Measurements from ENCODE around the gene ZNF467. TPM values are rescaled to one million over a fixed set of nuclear protein-coding genes. Genes with fewer than 3 reads are reported as not detected.
A peak's percentile ranks its signal among the peaks of the same experiment; 100 is the strongest.

ZNF467 gene
- total RNA-seq, 1 donor from 2014 or later = 2.3 TPM

GRCh38 chr7:149727053-149727898 lies 46.1 kb downstream of the ZNF467 start:
- TF ChIP-seq CTCF (conservative IDR thresholded peaks at IDR 0.05) = no peak
- no peaks in the 10 kb centered on the region for H3K4me1 Mint-ChIP-seq
- H3K36me3 Mint-ChIP-seq (ENCODE audit: low read depth) = peaks cover 3% of the 10 kb centered on the region
- no peak for DNase-seq (ENCODE audit: low read depth, low spot score)
- no peaks in the 10 kb centered on the region for H3K27me3 Mint-ChIP-seq (ENCODE audit: low read depth)
- no peaks in the 10 kb centered on the region for H3K9me3 Mint-ChIP-seq
- peak overlapping the region; percentile 84 for H3K27ac Mint-ChIP-seq (ENCODE audit: unreplicated experiment)
- H3K4me3 Mint-ChIP-seq = no peak overlapping the region

GRCh38 chr7:149725916-149726315 lies 47.5 kb downstream of the ZNF467 start:
- Mint-ChIP-seq H3K27me3 (ENCODE audit: low read depth) (no peaks in the 10 kb centered on the region), H3K27ac (ENCODE audit: unreplicated experiment) (no peak overlapping the region)

GRCh38 chr7:149725426-149725821 lies 48.0 kb downstream of the ZNF467 start:
- Mint-ChIP-seq H3K36me3 (ENCODE audit: low read depth) (peaks cover 3% of the 10 kb centered on the region), H3K9me3 (no peaks in the 10 kb centered on the region), H3K4me3 (no peak overlapping the region), H3K4me1 (peaks cover 3% of the 10 kb centered on the region), H3K27ac (ENCODE audit: unreplicated experiment) (no peak overlapping the region), H3K27me3 (ENCODE audit: low read depth) (no peaks in the 10 kb centered on the region)
- no peak for DNase-seq (ENCODE audit: low read depth, low spot score)
- TF ChIP-seq CTCF (conservative IDR thresholded peaks at IDR 0.05) = no peak

More at GRCh38 chr7:149725916-149726315, 47.5 kb downstream of the ZNF467 start:
- Mint-ChIP-seq H3K9me3 (no peaks in the 10 kb centered on the region), H3K4me3 (no peak overlapping the region), H3K4me1 (no peaks in the 10 kb centered on the region), H3K36me3 (ENCODE audit: low read depth) (peaks cover 3% of the 10 kb centered on the region)
- no peak for TF ChIP-seq CTCF (conservative IDR thresholded peaks at IDR 0.05)
- no peak for DNase-seq (ENCODE audit: low read depth, low spot score)

- no peaks in the 10 kb centered on the region for H3K27me3 Mint-ChIP-seq (ENCODE audit: low read depth)
- H3K9me3 Mint-ChIP-seq = no peaks in the 10 kb centered on the region
- H3K4me1 Mint-ChIP-seq = peaks cover 9% of the 10 kb centered on the region
- H3K36me3 Mint-ChIP-seq (ENCODE audit: low read depth) = peaks cover 3% of the 10 kb centered on the region
- TF ChIP-seq CTCF (conservative IDR thresholded peaks at IDR 0.05) = no peak
- DNase-seq (ENCODE audit: low read depth, low spot score) = no peak
- H3K27ac Mint-ChIP-seq (ENCODE audit: unreplicated experiment) = no peak overlapping the region
- H3K4me3 Mint-ChIP-seq = no peak overlapping the region
Observed at GRCh38 chr7:149724661-149725425, 48.5 kb downstream of the ZNF467 start.

- no peak for TF ChIP-seq CTCF (conservative IDR thresholded peaks at IDR 0.05)
- no peak overlapping the region for H3K27ac Mint-ChIP-seq (ENCODE audit: unreplicated experiment)
- peaks cover 3% of the 10 kb centered on the region for H3K36me3 Mint-ChIP-seq (ENCODE audit: low read depth)
- no peak overlapping the region for H3K4me3 Mint-ChIP-seq
- H3K27me3 Mint-ChIP-seq (ENCODE audit: low read depth) = no peaks in the 10 kb centered on the region
- peaks cover 16% of the 10 kb centered on the region for H3K4me1 Mint-ChIP-seq
- H3K9me3 Mint-ChIP-seq = no peaks in the 10 kb centered on the region
- DNase-seq (ENCODE audit: low read depth, low spot score) = no peak
Observed at GRCh38 chr7:149723795-149724495, 49.4 kb downstream of the ZNF467 start.

Measured in neural crest cell (in vitro differentiated cells).